Suppressor macrophage treated with lipopolysaccharide for 4 hours (primary cell): ENCODE results near the gene NOC4L.
"Not testable (repeated sequence)": the region's sequence is repeated elsewhere in the genome, so short reads cannot be mapped to it uniquely, and the experiment has no call there.

Experiments
- DNase-seq: peaks from one replicate; pipeline ENCODE4 v3.0.0-alpha.2; 2020

The NOC4L gene

DNA sequence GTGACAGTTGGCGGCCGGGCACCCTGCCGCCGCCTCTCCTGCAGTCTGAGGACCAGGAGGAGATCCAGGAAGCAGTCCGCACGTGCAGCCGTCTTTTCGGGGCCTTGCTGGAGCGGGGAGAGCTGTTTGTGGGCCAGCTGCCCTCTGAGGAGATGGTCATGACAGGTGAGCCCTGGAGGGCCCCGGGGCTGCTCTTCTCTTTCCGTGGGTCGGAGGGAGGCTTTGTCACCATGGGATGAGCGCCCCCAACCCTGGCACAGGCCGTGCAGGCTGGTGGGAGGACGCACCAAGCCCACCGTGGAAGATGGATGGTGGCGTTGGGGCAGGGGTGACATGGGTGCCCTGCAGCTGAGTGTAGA lies 532 bp downstream of the NOC4L start:
- DNase-seq, result no peak

DNA sequence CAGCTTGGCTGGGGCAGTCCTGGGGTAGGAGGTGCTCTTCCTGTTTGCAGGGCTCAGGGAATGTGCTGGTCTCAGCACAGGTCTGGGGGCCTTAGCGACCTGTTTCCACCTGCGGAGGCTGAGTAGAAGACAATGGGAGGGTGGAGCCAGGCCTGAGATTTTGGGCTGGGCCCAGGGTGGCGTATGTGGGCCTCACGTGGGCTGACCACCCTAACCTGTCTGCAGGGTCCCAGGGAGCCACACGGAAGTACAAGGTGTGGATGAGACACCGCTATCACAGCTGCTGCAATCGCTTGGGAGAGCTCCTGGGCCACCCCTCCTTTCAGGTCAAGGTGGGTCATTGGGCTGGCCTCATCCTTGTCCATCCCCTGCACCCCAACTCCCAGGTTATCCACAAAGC lies 1.1 kb downstream of the NOC4L start:
- no peak for DNase-seq

DNA sequence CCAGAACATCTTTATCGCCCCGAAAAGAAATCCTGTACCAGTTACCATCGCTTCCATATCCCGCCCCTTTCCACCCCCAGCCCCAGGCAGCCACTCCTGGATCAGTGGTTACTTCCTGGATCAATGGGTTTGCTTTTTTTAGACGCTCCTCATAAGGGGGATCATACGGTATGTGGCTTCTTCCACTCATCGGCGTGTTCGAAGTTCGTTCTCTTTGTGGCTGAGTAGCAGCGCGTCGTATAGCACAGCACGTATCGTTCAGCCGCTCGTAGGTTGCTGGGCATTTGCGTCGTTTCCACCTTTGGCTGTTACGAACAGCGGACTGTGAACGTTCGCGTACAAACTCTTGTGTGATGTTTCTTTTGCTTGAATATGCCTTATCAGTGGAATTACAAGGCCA lies 1.8 kb downstream of the NOC4L start:
- DNase-seq, result no peak

DNA sequence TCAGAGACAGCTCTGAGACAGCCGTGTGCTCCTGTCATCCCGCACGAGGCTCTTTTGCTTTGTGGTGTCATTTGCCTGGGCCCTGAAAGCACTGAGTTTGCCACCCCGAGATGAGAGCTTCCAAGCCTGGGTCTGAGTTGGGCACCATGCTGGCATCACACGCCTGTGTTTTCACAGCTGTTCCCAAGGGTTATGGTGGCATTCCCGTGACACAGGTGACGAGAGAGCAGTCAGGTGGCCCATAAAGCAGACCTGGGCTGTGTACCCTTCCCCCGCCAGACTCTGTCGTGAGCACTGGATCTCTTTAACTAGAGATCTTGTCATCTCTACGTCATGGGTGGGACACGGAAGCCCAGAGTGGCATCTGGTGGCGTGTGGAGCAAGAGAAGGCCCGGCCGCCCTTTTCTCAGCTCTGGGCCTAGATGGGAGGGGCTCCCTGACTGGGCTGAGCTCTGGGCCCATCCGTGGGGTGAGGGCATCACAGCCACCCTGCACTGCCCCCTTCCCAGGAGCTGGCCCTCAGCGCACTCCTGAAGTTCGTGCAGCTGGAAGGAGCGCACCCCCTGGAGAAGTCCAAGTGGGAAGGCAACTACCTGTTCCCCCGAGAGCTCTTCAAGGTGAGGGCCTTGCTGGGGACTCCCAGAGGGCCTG lies 2.6 kb downstream of the NOC4L start:
- DNase-seq, result no peak

DNA sequence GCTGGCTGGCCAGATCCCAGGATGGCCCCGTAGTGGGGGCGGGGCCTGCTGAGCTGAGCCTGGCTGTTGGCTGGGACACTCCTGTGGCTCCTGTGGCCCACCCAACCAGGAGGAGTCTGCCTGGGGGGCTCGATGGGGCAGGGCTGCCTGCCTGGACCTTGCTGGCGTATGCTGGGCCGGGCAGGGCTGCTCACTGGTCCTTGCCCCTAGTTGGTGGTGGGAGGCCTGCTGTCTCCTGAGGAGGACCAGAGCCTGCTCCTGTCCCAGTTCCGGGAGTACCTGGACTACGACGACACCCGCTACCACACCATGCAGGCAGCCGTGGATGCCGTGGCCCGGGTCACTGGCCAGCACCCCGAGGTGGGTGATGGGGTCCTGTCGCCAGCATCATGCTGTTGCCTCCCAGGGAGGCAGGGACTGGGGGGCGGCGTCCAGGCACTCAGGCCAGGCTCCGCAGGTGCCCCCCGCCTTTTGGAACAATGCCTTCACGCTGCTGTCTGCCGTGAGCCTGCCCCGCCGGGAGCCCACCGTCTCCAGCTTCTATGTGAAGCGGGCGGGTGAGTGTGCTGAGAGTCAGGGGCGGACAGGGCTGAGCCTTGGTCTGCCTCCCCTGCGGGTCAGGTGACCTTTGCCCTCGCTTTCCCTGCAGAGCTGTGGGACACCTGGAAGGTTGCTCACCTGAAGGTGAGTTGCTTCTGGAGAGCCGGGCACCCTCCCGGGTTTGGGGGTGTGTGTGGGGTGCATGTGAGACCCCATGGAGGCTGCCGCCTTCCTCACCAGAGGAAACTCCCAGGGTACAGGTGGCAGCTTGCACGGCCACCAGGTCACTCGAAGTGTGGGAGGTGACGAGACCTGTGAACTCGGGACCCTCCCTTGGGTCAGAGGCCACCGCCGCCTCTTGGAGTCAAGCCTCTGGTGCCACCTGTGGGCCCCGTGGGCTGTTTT lies 3.4 kb downstream of the NOC4L start:
- no peak for DNase-seq

DNA sequence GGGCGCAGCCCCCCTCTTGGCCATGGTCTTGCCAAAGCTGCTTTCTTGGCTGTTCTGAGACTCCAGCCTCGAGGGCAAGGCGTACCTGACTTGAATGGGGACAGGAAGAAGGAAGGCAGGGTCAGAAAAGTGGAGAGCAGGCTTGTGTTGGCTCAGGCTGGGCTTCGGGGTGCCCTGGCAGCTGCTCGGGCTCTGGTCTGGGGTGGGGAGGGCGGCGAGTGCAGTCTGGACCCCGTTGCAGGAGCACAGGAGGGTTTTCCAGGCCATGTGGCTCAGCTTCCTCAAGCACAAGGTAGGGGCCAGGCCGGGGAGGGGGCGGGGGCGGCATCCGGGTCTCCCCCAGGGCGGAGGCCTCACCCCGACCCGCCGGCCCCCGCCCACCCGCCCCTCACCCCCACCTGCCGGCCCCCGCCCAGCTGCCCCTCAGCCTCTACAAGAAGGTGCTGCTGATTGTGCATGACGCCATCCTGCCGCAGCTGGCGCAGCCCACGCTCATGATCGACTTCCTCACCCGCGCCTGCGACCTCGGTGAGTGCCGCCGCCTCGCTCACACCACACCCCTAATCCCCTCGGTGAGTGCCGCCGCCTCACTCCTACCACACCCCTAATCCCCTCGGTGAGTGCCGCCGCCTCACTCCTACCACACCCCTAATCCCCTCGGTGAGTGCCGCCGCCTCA lies 4.2 kb downstream of the NOC4L start:
- no peak for DNase-seq

DNA sequence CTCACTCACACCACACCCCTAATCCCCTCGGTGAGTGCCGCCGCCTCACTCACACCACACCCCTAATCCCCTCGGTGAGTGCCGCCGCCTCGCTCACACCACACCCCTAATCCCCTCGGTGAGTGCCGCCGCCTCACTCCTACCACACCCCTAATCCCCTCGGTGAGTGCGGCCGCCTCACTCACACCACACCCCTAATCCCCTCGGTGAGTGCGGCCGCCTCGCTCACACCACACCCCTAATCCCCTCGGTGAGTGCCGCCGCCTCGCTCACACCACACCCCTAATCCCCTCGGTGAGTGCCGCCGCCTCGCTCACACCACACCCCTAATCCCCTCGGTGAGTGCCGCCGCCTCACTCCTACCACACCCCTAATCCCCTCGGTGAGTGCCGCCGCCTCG lies 5.3 kb downstream of the NOC4L start:
- DNase-seq, result not testable (repeated sequence)

DNA sequence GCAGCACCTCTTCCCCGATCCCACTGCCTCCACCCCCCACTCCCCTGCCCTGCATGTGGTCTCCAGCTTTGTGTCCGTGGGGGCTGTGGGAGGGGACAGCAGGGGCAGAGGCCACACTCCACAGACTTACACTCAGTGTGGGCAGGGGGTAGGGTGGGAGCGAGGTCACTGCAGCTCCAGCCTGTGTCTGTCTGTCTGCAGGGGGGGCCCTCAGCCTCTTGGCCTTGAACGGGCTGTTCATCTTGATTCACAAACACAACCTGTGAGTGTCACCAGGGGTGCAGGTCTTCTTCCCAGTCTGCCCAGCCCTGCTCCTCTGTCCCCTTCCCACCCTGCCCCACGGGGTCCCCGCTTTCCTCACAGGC lies 6.5 kb downstream of the NOC4L start:
- DNase-seq, result no peak

DNA sequence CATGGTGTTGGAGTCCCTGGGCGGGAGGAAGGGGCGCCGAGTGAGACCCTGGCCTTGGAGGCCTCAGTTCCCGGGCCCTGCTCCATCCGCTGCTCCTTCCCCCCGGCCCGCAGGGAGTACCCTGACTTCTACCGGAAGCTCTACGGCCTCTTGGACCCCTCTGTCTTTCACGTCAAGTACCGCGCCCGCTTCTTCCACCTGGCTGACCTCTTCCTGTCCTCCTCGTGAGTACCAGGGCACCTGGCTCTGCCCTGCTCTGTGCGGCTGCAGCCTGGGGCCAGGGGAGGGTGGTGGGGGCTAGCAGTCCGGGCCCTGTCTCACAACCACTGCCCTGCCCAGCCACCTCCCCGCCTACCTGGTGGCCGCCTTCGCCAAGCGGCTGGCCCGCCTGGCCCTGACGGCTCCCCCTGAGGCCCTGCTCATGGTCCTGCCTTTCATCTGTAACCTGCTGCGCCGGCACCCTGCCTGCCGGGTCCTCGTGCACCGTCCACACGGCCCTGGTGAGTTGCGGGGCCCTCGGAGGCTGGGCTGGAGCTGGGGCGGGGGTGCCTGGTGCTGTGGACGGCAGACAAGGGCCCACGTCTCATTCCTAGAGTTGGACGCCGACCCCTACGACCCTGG lies 7.0 kb downstream of the NOC4L start:
- DNase-seq, result no peak

DNA sequence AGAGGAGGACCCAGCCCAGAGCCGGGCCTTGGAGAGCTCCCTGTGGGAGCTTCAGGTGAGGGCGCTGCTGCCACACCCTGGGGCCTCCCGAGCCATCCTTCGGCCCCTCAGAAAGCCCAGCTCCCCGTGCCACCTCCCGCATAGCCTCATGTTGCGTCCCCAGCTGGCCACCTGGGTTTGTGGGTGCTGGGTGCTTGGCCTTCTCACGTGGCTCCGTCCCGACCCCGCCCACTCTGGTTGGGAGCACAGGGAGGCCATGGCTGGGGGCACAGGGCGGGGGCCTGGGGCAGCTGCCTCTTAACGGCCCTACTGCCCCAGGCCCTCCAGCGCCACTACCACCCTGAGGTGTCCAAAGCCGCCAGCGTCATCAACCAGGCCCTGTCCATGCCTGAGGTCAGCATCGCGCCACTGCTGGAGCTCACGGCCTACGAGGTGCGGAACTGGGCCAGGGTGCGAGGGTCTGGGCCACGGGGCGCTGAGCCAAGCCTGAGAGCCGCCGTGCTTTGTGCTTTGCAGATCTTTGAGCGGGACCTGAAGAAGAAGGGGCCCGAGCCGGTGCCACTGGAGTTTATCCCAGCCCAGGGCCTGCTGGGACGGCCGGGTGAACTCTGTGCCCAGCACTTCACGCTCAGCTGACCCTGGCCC lies 7.6 kb downstream of the NOC4L start:
- no peak for DNase-seq

DNA sequence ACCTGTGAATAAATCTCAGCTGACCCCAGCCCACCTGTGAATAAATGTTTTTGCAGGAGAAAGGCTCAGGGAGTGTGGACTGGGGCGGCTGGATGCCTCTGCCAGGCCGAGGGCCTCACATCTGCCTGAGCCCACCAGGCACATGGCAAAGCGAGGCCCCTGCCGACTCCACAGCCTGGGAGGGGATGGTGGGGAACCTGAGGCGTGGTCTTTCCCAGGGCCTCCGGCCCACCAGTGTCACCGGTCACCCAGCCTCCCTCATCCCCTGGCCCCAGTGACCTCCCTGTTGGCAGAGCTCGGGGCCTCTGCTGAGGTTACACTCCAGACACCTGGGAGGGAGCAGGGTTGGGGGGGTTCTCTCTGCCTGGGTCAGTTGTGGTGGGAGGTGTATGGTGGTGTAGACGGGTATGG lies 8.2 kb downstream of the NOC4L start:
- no peak for DNase-seq

DNA sequence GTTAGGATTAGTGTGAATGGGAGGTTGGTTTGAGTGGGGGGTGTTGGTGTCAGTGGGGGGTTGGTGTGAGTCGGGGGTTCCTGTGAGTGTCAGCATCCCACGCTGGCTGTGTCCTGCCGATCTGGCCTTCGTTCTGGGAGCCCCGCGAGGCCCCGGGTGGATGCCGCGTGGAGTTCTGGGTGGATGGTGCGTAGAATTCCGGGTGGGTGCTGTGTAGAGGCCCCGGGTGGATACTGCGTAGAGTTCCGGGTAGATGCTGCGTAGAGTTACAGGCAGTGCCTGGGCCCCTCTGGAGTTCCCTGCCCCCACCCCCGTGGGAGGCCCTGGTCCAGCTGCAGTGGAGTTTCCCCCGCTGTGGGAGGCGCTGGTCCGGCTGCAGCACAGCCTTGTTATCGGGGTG lies 8.7 kb downstream of the NOC4L start:
- no peak for DNase-seq

DNA sequence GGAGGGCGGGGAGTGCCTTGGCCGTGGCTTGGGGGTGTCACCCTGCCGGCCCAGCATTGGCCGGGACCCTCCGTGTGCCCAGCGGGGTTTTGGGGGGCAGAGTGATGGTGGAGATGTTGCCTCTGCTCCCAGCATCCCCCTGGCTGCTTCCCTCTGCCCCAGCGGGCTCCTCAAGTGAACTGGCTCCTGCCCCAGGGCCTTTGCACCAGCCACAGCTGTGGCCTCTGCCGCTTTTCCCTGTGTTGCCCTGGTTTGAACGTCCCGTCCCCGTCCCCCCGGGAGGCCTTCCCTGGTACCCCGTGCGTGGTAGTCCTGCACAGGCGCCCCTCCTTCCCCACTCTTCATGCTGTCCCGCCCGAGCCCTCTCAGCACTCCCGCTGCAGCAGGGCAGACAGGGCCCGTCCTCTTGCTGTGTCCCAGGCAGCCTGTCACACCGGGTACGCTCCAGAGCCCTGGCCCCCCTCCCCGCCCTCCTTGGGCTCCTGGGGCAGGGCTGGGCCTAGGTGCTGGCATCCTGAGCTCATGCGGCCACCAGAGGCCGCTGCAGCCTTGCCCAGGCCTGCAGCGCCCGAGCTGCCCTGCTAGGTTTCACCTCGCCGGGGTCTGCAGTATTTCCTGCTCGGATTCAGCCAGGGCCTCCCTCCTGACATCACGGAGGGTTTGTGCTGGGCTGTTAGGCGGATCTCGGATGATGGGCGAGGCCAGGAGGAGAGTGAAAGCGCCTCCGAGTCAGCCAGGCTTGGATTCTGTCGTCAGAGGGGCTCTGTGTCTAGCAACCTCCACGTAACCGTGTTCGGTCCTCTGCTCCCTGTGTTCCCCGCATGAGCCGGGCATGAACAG lies 9.5 kb downstream of the NOC4L start:
- DNase-seq, result peak; percentile 76

DNA sequence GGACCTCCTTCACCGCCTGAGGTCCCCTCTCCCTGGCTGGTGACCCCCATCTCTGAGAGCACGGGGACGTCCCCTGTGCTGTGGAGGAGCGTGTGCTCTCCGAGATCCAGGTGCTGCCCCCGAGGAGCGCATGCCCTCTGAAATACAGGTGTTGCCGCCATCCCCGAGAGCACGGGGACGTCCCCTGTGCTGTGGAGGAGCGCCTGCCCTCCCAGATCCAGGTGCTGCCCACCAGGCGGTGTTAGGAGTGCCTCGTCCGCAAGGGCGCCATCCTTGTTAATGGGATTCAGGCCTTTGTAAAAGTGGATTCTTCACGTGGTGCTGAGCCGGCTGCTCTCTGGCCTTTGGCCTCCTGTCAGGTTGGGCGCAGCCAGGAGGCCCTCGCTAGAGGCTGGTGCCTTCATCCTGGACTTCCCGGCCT lies 10.1 kb downstream of the NOC4L start:
- no peak for DNase-seq

DNA sequence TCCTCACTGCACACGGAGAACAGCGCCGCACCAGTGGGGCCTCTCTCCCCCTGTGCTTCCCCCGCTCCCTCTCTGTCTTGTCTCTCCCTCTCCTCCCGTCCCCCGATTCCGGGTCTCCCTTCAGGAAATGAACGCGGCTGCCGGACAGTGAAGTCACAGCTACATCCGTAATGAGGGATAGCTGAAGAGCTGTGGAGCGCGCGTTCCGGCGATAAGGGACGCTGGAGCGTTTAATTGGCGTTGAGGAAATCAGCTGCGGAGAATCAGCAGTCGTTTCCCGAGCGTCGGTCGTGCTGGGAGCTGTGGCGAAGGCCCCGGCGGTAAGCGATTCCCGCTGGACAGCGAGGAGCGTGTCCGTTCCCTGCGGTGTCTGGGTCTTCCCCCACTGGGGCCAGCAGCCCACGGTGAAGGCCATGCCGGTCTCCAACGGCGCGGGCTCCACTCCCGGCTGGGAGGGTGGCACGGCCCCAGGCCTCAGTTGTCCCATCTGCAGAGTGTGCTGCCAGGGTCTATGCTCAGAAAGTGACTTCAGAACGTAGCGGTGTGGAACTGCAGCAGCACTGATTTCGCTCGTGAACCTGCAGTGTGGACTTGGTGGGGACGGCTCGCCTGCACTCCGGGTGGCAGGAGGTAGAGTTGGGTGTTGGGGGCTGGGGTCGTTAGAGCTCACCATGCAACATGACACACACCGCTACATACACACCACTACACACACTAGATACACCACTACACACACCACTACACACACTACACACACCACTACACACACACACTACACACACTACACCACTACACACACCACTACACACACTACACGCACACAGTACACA lies 10.9 kb downstream of the NOC4L start:
- no peak for DNase-seq

DNA sequence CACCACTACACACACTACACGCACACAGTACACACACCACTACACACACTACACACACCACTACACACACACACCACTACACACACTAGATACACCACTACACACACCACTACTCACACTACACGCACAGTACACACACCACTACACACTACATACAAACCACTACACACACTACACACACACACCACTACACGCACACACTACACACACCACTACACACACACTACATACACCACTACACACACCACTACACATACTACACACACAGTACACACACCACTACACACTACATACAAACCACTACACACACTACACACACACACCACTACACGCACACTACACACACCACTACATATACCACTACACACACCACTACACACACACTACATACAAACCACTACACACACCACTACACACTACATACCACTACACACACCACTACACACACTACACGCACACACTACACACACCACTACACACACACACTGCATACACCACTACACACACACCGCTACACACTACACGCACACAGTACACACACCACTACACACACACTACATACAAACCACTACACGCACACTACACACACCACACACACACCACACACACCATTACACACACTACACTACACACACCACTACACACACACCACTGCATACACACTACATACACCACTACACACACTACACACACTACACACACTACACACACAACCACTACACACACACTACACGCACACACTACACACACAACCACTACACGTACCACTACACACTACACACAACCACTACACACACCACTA lies 11.7 kb downstream of the NOC4L start:
- no peak for DNase-seq

DNA sequence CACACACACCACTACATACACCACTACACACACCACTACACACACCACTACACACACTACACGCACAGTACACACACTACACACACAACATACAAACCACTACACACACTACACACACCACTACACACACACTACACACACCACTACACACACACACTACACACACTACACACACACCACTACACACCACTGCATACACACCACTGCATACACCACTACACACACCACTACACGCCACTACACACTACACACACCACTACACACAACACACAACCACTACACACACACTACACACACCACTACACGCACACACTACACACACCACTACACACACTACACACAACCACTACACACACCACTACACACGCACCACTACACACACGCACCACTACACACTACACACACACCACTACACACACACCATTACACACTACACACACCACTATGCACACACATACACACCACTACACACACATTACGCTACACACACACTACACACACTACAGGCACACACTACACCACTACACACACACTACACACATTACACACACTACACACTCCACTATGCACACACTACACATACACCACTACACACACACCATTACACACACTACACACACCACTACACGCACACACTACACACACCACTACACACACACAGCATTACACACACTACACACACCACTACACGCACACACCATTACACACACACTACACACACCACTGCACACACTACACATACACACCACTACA lies 12.5 kb downstream of the NOC4L start:
- DNase-seq, result no peak

DNA sequence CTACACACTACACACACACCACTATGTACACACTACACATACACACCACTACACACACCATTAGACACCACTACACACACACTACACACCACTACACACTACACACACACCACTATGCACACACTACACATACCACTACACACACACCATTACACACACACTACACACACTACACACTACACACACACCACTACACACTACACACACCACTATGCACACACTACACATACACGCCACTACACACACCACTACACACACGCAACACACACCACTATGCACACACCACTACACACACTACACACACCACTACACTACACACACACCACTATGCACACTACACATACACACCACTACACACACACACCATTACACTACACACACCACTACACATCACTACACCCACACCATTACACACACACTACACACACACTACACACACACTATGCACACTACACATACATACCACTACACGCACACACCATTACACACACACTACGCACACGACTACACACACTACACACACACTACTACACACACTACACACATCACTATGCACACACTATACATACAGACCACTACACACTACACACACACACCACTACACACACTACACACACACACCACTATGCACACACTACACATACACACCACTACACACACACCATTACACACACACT lies 13.6 kb downstream of the NOC4L start:
- no peak for DNase-seq
